ENCODE results near the gene SMAGP. TPM values are rescaled to one million over a fixed set of nuclear protein-coding genes. Genes with fewer than 3 reads are reported as not detected.
A peak's percentile ranks its signal among the peaks of the same experiment; 100 is the strongest.
"Not testable (repeated sequence)": the region's sequence is repeated elsewhere in the genome, so short reads cannot be mapped to it uniquely, and the experiment has no call there.

SMAGP gene
- total and polyA plus RNA-seq, 2 donors = 10.0 to 13.4 TPM

- no peak for DNase-seq (ENCODE audit: extremely low spot score)
- Histone ChIP-seq H3K4me1 (ENCODE audit: insufficient read depth) (no peaks in the 10 kb centered on the region), H3K36me3 (ENCODE audit: insufficient read depth) (no peaks in the 10 kb centered on the region), H3K27ac (ENCODE audit: low read depth) (no peak overlapping the region), H3K4me3 (ENCODE audit: low read depth, low read length) (no peak overlapping the region)
- 94% methylated on average over 2 of the region's 2 CpGs for WGBS
These were observed 44.4 kb downstream of the SMAGP start for GRCh38 chr12:51225771-51226170.

- Histone ChIP-seq H3K4me1 (ENCODE audit: insufficient read depth) (no peaks in the 10 kb centered on the region), H3K36me3 (ENCODE audit: insufficient read depth) (no peaks in the 10 kb centered on the region), H3K4me3 (ENCODE audit: low read depth, low read length) (no peak overlapping the region), H3K27ac (ENCODE audit: low read depth) (no peak overlapping the region)
- DNase-seq (ENCODE audit: extremely low spot score) = no peak
- WGBS = 84% methylated on average over 4 of the region's 4 CpGs
These were observed 45.0 kb downstream of the SMAGP start for GRCh38 chr12:51225234-51225633.

GRCh38 chr12:51224625-51225024, 45.6 kb downstream of the SMAGP start:
- no peak overlapping the region for H3K4me3 ChIP-seq (ENCODE audit: low read depth, low read length)
- H3K4me1 ChIP-seq (ENCODE audit: insufficient read depth) = no peaks in the 10 kb centered on the region
- DNase-seq (ENCODE audit: extremely low spot score) = no peak
- no peaks in the 10 kb centered on the region for H3K36me3 ChIP-seq (ENCODE audit: insufficient read depth)
- no peak overlapping the region for H3K27ac ChIP-seq (ENCODE audit: low read depth)
- WGBS = 83% methylated on average over 3 of the region's 3 CpGs

GRCh38 chr12:51222461-51222860, 47.8 kb downstream of the SMAGP start:
- no peaks in the 10 kb centered on the region for H3K36me3 ChIP-seq (ENCODE audit: insufficient read depth)
- 52% methylated on average over 7 of the region's 7 CpGs for WGBS
- H3K4me3 ChIP-seq (ENCODE audit: low read depth, low read length) = no peak overlapping the region
- no peak overlapping the region for H3K27ac ChIP-seq (ENCODE audit: low read depth)
- no peak for DNase-seq (ENCODE audit: extremely low spot score)
- no peaks in the 10 kb centered on the region for H3K4me1 ChIP-seq (ENCODE audit: insufficient read depth)

- not testable (repeated sequence) for H3K36me3 ChIP-seq (ENCODE audit: insufficient read depth); H3K4me3 ChIP-seq (ENCODE audit: low read depth, low read length); H3K4me1 ChIP-seq (ENCODE audit: insufficient read depth); H3K27ac ChIP-seq (ENCODE audit: low read depth); DNase-seq (ENCODE audit: extremely low spot score)
- WGBS = 85% methylated on average over 12 of the region's 12 CpGs
These were observed 50.4 kb downstream of the SMAGP start for GRCh38 chr12:51219857-51220256.

- H3K4me1 ChIP-seq (ENCODE audit: insufficient read depth) = no peaks in the 10 kb centered on the region
- no peaks in the 10 kb centered on the region for H3K36me3 ChIP-seq (ENCODE audit: insufficient read depth)
- WGBS = 78% methylated on average over 5 of the region's 5 CpGs
- H3K27ac ChIP-seq (ENCODE audit: low read depth) = no peak overlapping the region
- DNase-seq (ENCODE audit: extremely low spot score) = no peak
- H3K4me3 ChIP-seq (ENCODE audit: low read depth, low read length) = no peak overlapping the region
These were observed 50.9 kb downstream of the SMAGP start for GRCh38 chr12:51219322-51219721.

GRCh38 chr12:51218607-51219161, 51.5 kb downstream of the SMAGP start:
- 49% methylated on average over 10 of the region's 10 CpGs for WGBS
- H3K4me1 ChIP-seq (ENCODE audit: insufficient read depth) = no peaks in the 10 kb centered on the region
- peak overlapping the region; percentile 57 for H3K27ac ChIP-seq (ENCODE audit: low read depth)
- DNase-seq (ENCODE audit: extremely low spot score) = no peak
- peak overlapping the region; percentile 97 for H3K4me3 ChIP-seq (ENCODE audit: low read depth, low read length)
- H3K36me3 ChIP-seq (ENCODE audit: insufficient read depth) = no peaks in the 10 kb centered on the region

GRCh38 chr12:51217968-51218606, 52.1 kb downstream of the SMAGP start, which contains the start of gene POU6F1:
TSS of gene POU6F1 (minus strand) at chr12:51218062. CDS start at chr12:51206836, 11,226 bp downstream.
- Histone ChIP-seq H3K4me3 (ENCODE audit: low read depth, low read length) (peak within 1 kb of the TSS; percentile 97), H3K27ac (ENCODE audit: low read depth) (peak within 1 kb of the TSS; percentile 91), H3K4me1 (ENCODE audit: insufficient read depth) (no peaks in the 10 kb centered on the region), H3K36me3 (ENCODE audit: insufficient read depth) (no peaks in the 10 kb centered on the region)
- peak; percentile 57 for DNase-seq (ENCODE audit: extremely low spot score)
- WGBS = under 1% methylated on average over 35 of the region's 35 CpGs

GRCh38 chr12:51217133-51217967, 52.9 kb downstream of the SMAGP start:
- Histone ChIP-seq H3K4me3 (ENCODE audit: low read depth, low read length) (peak overlapping the region; percentile 97), H3K4me1 (ENCODE audit: insufficient read depth) (no peaks in the 10 kb centered on the region), H3K27ac (ENCODE audit: low read depth) (peak overlapping the region; percentile 91), H3K36me3 (ENCODE audit: insufficient read depth) (no peaks in the 10 kb centered on the region)
- WGBS = 1% methylated on average over 81 of the region's 81 CpGs
- no peak for DNase-seq (ENCODE audit: extremely low spot score)

- Histone ChIP-seq H3K36me3 (ENCODE audit: insufficient read depth) (no peaks in the 10 kb centered on the region), H3K27ac (ENCODE audit: low read depth) (no peak overlapping the region), H3K4me3 (ENCODE audit: low read depth, low read length) (peak overlapping the region; percentile 97), H3K4me1 (ENCODE audit: insufficient read depth) (no peaks in the 10 kb centered on the region)
- WGBS = 35% methylated on average over 7 of the region's 7 CpGs
- no peak for DNase-seq (ENCODE audit: extremely low spot score)
These were observed 53.6 kb downstream of the SMAGP start for GRCh38 chr12:51216642-51217041.

- no peak for DNase-seq (ENCODE audit: extremely low spot score)
- H3K4me1 ChIP-seq (ENCODE audit: insufficient read depth) = no peaks in the 10 kb centered on the region
- H3K4me3 ChIP-seq (ENCODE audit: low read depth, low read length) = no peak overlapping the region
- no peak overlapping the region for H3K27ac ChIP-seq (ENCODE audit: low read depth)
- 89% methylated on average over 5 of the region's 5 CpGs for WGBS
- H3K36me3 ChIP-seq (ENCODE audit: insufficient read depth) = no peaks in the 10 kb centered on the region
These were observed 55.3 kb downstream of the SMAGP start for GRCh38 chr12:51214895-51215294.

GRCh38 chr12:51210690-51211395, 59.4 kb downstream of the SMAGP start:
- WGBS = 70% methylated on average over 2 of the region's 2 CpGs
- DNase-seq (ENCODE audit: extremely low spot score) = no peak
- H3K4me3 ChIP-seq (ENCODE audit: low read depth, low read length) = no peak overlapping the region
- H3K27ac ChIP-seq (ENCODE audit: low read depth) = no peak overlapping the region
- H3K4me1 ChIP-seq (ENCODE audit: insufficient read depth) = no peaks in the 10 kb centered on the region
- H3K36me3 ChIP-seq (ENCODE audit: insufficient read depth) = no peaks in the 10 kb centered on the region

- no peak overlapping the region for H3K27ac ChIP-seq (ENCODE audit: low read depth)
- over 99% methylated on average over 2 of the region's 2 CpGs for WGBS
These were observed 61.0 kb downstream of the SMAGP start for GRCh38 chr12:51209259-51209658.

More at GRCh38 chr12:51209259-51209658, 61.0 kb downstream of the SMAGP start:
- Histone ChIP-seq H3K4me3 (ENCODE audit: low read depth, low read length) (no peak overlapping the region), H3K4me1 (ENCODE audit: insufficient read depth) (no peaks in the 10 kb centered on the region), H3K36me3 (ENCODE audit: insufficient read depth) (no peaks in the 10 kb centered on the region)
- DNase-seq (ENCODE audit: extremely low spot score) = no peak

Data from urinary bladder (tissue), 4 donors.